ENCODE data around the gene PMF1.

Gene PMF1

GRCh38 chr1:156238248-156238647 lies 25.4 kb downstream of the PMF1 start:
- DNase-seq (ENCODE audit: low read depth), result no peak

GRCh38 chr1:156241311-156241811 lies 28.6 kb downstream of the PMF1 start:
- DNase-seq (ENCODE audit: low read depth), result no peak

GRCh38 chr1:156241926-156242325 lies 29.1 kb downstream of the PMF1 start, which contains the start of gene BGLAP:
TSS of gene BGLAP (plus strand) at chr1:156242184. CDS start at chr1:156242232, 48 bp downstream.
- no peak for DNase-seq (ENCODE audit: low read depth)

GRCh38 chr1:156242738-156243137 lies 29.9 kb downstream of the PMF1 start:
- no peak for DNase-seq (ENCODE audit: low read depth)

- DNase-seq (ENCODE audit: low read depth), result no peak
Measured at GRCh38 chr1:156244126-156244525, 31.3 kb downstream of the PMF1 start.

GRCh38 chr1:156244712-156245111 lies 31.9 kb downstream of the PMF1 start:
- DNase-seq (ENCODE audit: low read depth), result no peak

- peak; percentile 25 for DNase-seq (ENCODE audit: low read depth)
Measured at GRCh38 chr1:156245451-156246232, 32.8 kb downstream of the PMF1 start.

GRCh38 chr1:156246241-156246780 lies 33.5 kb downstream of the PMF1 start:
- DNase-seq (ENCODE audit: low read depth), result no peak

GRCh38 chr1:156246781-156247459 lies 34.1 kb downstream of the PMF1 start:
- no peak for DNase-seq (ENCODE audit: low read depth)

GRCh38 chr1:156247460-156248322 lies 34.9 kb downstream of the PMF1 start, which contains the start of gene PAQR6:
TSS of gene PAQR6 (minus strand) at chr1:156248056. CDS start at chr1:156246731, 1,325 bp downstream.
- no peak for DNase-seq (ENCODE audit: low read depth)

- DNase-seq (ENCODE audit: low read depth), result no peak
Measured at GRCh38 chr1:156248323-156248683, 35.5 kb downstream of the PMF1 start.

- no peak for DNase-seq (ENCODE audit: low read depth)
Measured at GRCh38 chr1:156249593-156249992, 36.8 kb downstream of the PMF1 start.

- no peak for DNase-seq (ENCODE audit: low read depth)
Measured at GRCh38 chr1:156251527-156251926, 38.7 kb downstream of the PMF1 start.

- no peak for DNase-seq (ENCODE audit: low read depth)
Measured at GRCh38 chr1:156253634-156254033, 40.8 kb downstream of the PMF1 start.

GRCh38 chr1:156257711-156258110 lies 44.9 kb downstream of the PMF1 start:
- DNase-seq (ENCODE audit: low read depth), result no peak

GRCh38 chr1:156258859-156259258 lies 46.1 kb downstream of the PMF1 start:
- no peak for DNase-seq (ENCODE audit: low read depth)

- DNase-seq (ENCODE audit: low read depth), result no peak
Measured at GRCh38 chr1:156259805-156260204, 47.0 kb downstream of the PMF1 start.

GRCh38 chr1:156260896-156261295 lies 48.1 kb downstream of the PMF1 start:
- DNase-seq (ENCODE audit: low read depth), result no peak

- DNase-seq (ENCODE audit: low read depth), result no peak
Measured at GRCh38 chr1:156262461-156263287, 49.9 kb downstream of the PMF1 start.

GRCh38 chr1:156263288-156263655 lies 50.5 kb downstream of the PMF1 start:
- no peak for DNase-seq (ENCODE audit: low read depth)

GRCh38 chr1:156266051-156266450 lies 53.2 kb downstream of the PMF1 start:
- no peak for DNase-seq (ENCODE audit: low read depth)
